DMS114 treated with DMSO at 0.1 percent for 48 hours (cell line): ENCODE measurements around the gene TAS2R38.
"Not testable (repeated sequence)": the region's sequence is repeated elsewhere in the genome, so short reads cannot be mapped to it uniquely, and the experiment has no call there.

Experiments used
- DNase-seq: peaks from one replicate; lab custom pipeline; 2025; ENCODE audit not compliant: unreplicated experiment; lab: John Stamatoyannopoulos, UW

The TAS2R38 gene

GRCh38 chr7:141973673-141974072 is at the start of gene TAS2R38:
TAS2R38 (minus strand) TSS chr7:141973773; CDS start chr7:141973689, 84 bp downstream.
- no peak for DNase-seq

- no peak for DNase-seq
These were observed 44.6 kb upstream of the TAS2R38 start for GRCh38 chr7:142018154-142018553.

- no peak for DNase-seq
These were observed 43.9 kb upstream of the TAS2R38 start for GRCh38 chr7:142017451-142017850.

GRCh38 chr7:142012825-142013511 is 39.4 kb upstream of the TAS2R38 start:
- no peak for DNase-seq

GRCh38 chr7:142010952-142011548 is 37.5 kb upstream of the TAS2R38 start:
- DNase-seq = no peak

GRCh38 chr7:142009187-142009586 is 35.6 kb upstream of the TAS2R38 start:
- no peak for DNase-seq

- DNase-seq = no peak
These were observed 33.0 kb upstream of the TAS2R38 start for GRCh38 chr7:142006577-142006976.

- no peak for DNase-seq
These were observed 28.6 kb upstream of the TAS2R38 start for GRCh38 chr7:142002179-142002578.

- DNase-seq = no peak
These were observed 27.7 kb upstream of the TAS2R38 start for GRCh38 chr7:142001163-142001874.

GRCh38 chr7:142000244-142000643 is 26.7 kb upstream of the TAS2R38 start:
- DNase-seq = no peak

- DNase-seq = no peak
These were observed 25.6 kb upstream of the TAS2R38 start for GRCh38 chr7:141999058-141999623.

- no peak for DNase-seq
These were observed 19.8 kb upstream of the TAS2R38 start for GRCh38 chr7:141993354-141993753.

- DNase-seq = no peak
These were observed 19.1 kb upstream of the TAS2R38 start for GRCh38 chr7:141992688-141993087.

GRCh38 chr7:141992156-141992555 is 18.6 kb upstream of the TAS2R38 start:
- no peak for DNase-seq

- DNase-seq = no peak
These were observed 17.6 kb upstream of the TAS2R38 start for GRCh38 chr7:141991140-141991539.

GRCh38 chr7:141990011-141990725 is 16.6 kb upstream of the TAS2R38 start:
- DNase-seq = no peak

- not testable (repeated sequence) for DNase-seq
These were observed 14.2 kb upstream of the TAS2R38 start for GRCh38 chr7:141987803-141988202.

GRCh38 chr7:141986923-141987322 is 13.3 kb upstream of the TAS2R38 start:
- no peak for DNase-seq

- DNase-seq = peak; percentile 3
These were observed 12.4 kb upstream of the TAS2R38 start for GRCh38 chr7:141985926-141986325.

GRCh38 chr7:141979568-141979967 is 6.0 kb upstream of the TAS2R38 start:
- DNase-seq = no peak

GRCh38 chr7:141978351-141978750 is 4.8 kb upstream of the TAS2R38 start:
- DNase-seq = no peak
